Stimulated activated CD4-positive, alpha-beta T cell treated with anti-CD3 and anti-CD28 coated beads, Interleukin-15, amount 100 ng/mL, for 1 hour (primary cell): ENCODE results near the gene TTC32.

Source experiments
- DNase-seq, 2 donors: peaks; one replicate each; pipeline ENCODE4 v3.0.0-alpha.2; 2020; ENCODE audit warnings: low read depth in 1 of 2, low spot score in 1 of 2

TTC32 gene

GRCh38 chr2:19854596-19855541, 46.9 kb downstream of the TTC32 start:
- no peak for DNase-seq

GRCh38 chr2:19851116-19851695, 50.6 kb downstream of the TTC32 start:
- no peak for DNase-seq

GRCh38 chr2:19850056-19851050, 51.4 kb downstream of the TTC32 start:
- no peak for DNase-seq

- no peak for DNase-seq
These were observed 52.8 kb downstream of the TTC32 start for GRCh38 chr2:19848952-19849351.

GRCh38 chr2:19848029-19848750, 53.6 kb downstream of the TTC32 start:
- no peak for DNase-seq

- no peak for DNase-seq
These were observed 54.3 kb downstream of the TTC32 start for GRCh38 chr2:19847486-19847885.
